Astrocyte (in vitro differentiated cells and primary cell): ENCODE measurements around the gene RRBP1. TPM values are rescaled to one million over a fixed set of nuclear protein-coding genes. Genes with fewer than 3 reads are reported as not detected.

Source experiments
- DNase-seq: peaks from one replicate; pipeline ENCODE4 v3.0.0-alpha.2; 2010; ENCODE audit warnings: low read depth
- FAIRE-seq: peaks from 2 replicates; lab custom pipeline; 2011; peaks lifted over from hg19 to GRCh38; lab: Jason Lieb, UNC
- H2AFZ ChIP-seq: 2 replicates; pipeline ENCODE4 v1.6.0; 2012; ENCODE audit warnings: low read depth, low read length, inconsistent platforms
- H3K27ac ChIP-seq: 2 replicates; pipeline ENCODE4 v1.5.1; 2011; ENCODE audit warnings: low read depth, low read length, inconsistent platforms
- H3K27me3 ChIP-seq: 2 replicates; pipeline ENCODE4 v1.6.0; 2011; ENCODE audit warnings: low read length, inconsistent platforms; ENCODE audit not compliant: insufficient read depth
- H3K36me3 ChIP-seq: 2 replicates; pipeline ENCODE4 v1.5.1; 2011; ENCODE audit warnings: low read length, inconsistent platforms; ENCODE audit not compliant: insufficient read depth
- H3K4me1 ChIP-seq: 2 replicates; pipeline ENCODE4 v1.5.1; 2011; ENCODE audit warnings: low read length, inconsistent platforms; ENCODE audit not compliant: insufficient read depth
- H3K4me2 ChIP-seq: 2 replicates; pipeline ENCODE4 v1.6.0; 2012; ENCODE audit warnings: low read length, inconsistent platforms
- H3K4me3 ChIP-seq: 2 replicates; pipeline ENCODE4 v1.5.1; 2011; ENCODE audit warnings: low read depth, mild to moderate bottlenecking, low read length, inconsistent platforms; ENCODE audit not compliant: insufficient read depth
- H3K79me2 ChIP-seq: 2 replicates; pipeline ENCODE4 v1.6.0; 2012; ENCODE audit warnings: mild to moderate bottlenecking, low read length, inconsistent platforms; ENCODE audit not compliant: insufficient read depth
- H3K9ac ChIP-seq: 2 replicates; pipeline ENCODE4 v1.6.0; 2012; ENCODE audit warnings: mild to moderate bottlenecking, low read length, inconsistent platforms
- H3K9me3 ChIP-seq: 2 replicates; pipeline ENCODE4 v1.5.1; 2012; ENCODE audit warnings: low read depth, mild to moderate bottlenecking, low read length, inconsistent platforms; ENCODE audit not compliant: insufficient read depth
- H4K20me1 ChIP-seq: 2 replicates; pipeline ENCODE4 v1.6.0; 2012; ENCODE audit warnings: low read length, inconsistent platforms; ENCODE audit not compliant: insufficient read depth
- H3K27ac Mint-ChIP-seq: one replicate; pipeline ENCODE4 v1.8.0; 2021; ENCODE audit warnings: mild to moderate bottlenecking, mixed read lengths; ENCODE audit not compliant: unreplicated experiment
- H3K27me3 Mint-ChIP-seq: one replicate; pipeline ENCODE4 v1.8.0; 2021; ENCODE audit warnings: low read depth, mixed read lengths; ENCODE audit not compliant: unreplicated experiment
- H3K36me3 Mint-ChIP-seq: one replicate; pipeline ENCODE4 v1.8.0; 2021; ENCODE audit warnings: low read depth, mixed read lengths; ENCODE audit not compliant: unreplicated experiment
- H3K4me1 Mint-ChIP-seq: one replicate; pipeline ENCODE4 v1.8.0; 2021; ENCODE audit warnings: low read depth, mixed read lengths; ENCODE audit not compliant: unreplicated experiment
- H3K4me3 Mint-ChIP-seq: one replicate; pipeline ENCODE4 v1.8.0; 2021; ENCODE audit warnings: mild to moderate bottlenecking, moderate library complexity, mixed read lengths; ENCODE audit not compliant: unreplicated experiment
- H3K9me3 Mint-ChIP-seq: one replicate; pipeline ENCODE4 v1.8.0; 2021; ENCODE audit warnings: mild to moderate bottlenecking, mixed read lengths; ENCODE audit not compliant: unreplicated experiment
- EZH2 ChIP-seq: IDR thresholded peaks from 2 replicates; pipeline ENCODE4 v1.6.1; 2012; ENCODE audit warnings: mild to moderate bottlenecking, low read length, inconsistent platforms; ENCODE audit not compliant: insufficient read depth
- total RNA-seq: library from RNA; stranded (reverse); gene quantifications from 2 replicates; pipeline ENCODE4 v1.2.1, GENCODE V29; 2021
- TF ChIP-seq, protein P1 (sequence below): IDR thresholded peaks from 2 replicates; pipeline ENCODE4 v1.5.1; 2011; ENCODE audit warnings: low read depth, mild to moderate bottlenecking, inconsistent platforms, low read length, moderate library complexity; ENCODE audit not compliant: insufficient read depth

RRBP1 gene
- total RNA-seq, 1 donor from 2014 or later, result 347 TPM

DNA sequence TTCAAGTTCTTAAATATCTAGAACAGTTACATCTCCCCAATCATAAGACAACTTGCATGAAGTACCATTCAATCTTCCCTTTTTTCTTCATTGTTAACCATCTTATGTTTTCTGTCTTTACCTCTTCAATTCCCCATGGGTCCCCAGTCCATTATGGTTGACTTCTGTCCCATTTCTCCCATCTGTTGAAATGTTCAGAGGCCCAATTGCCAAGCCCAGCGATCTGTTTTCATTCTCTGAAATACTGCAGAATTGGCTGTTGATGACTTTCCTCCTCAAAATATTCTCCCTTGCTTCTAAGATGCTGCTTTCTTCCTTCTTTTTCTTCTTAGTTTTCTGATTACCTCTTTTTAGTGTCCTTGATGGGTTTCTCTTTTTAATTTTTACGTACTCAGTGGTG lies 86.2 kb downstream of the RRBP1 start:
- Histone ChIP-seq H4K20me1 (peaks cover 99% of the 10 kb centered on the region), H3K27me3 (no peaks in the 10 kb centered on the region), H3K79me2 (peaks cover 100% of the 10 kb centered on the region), H3K4me1 (peaks cover 8% of the 10 kb centered on the region), H3K9me3 (no peaks in the 10 kb centered on the region), H3K36me3 (peaks cover 17% of the 10 kb centered on the region), H3K4me3 (no peak overlapping the region), H3K9ac (no peak overlapping the region), H3K4me2 (no peak overlapping the region), H2AFZ (no peak overlapping the region), H3K27ac (no peak overlapping the region)
- FAIRE-seq (no peak), DNase-seq (no peak)
- no peak overlapping the region for H3K4me3 Mint-ChIP-seq
- H3K27ac Mint-ChIP-seq, result peak overlapping the region; percentile 45
- H3K4me1 Mint-ChIP-seq, result peaks cover 49% of the 10 kb centered on the region
- H3K27me3 Mint-ChIP-seq, result no peaks in the 10 kb centered on the region
- peaks cover 3% of the 10 kb centered on the region for H3K9me3 Mint-ChIP-seq
- H3K36me3 Mint-ChIP-seq, result peaks cover 4% of the 10 kb centered on the region
- TF ChIP-seq, protein P1, sequence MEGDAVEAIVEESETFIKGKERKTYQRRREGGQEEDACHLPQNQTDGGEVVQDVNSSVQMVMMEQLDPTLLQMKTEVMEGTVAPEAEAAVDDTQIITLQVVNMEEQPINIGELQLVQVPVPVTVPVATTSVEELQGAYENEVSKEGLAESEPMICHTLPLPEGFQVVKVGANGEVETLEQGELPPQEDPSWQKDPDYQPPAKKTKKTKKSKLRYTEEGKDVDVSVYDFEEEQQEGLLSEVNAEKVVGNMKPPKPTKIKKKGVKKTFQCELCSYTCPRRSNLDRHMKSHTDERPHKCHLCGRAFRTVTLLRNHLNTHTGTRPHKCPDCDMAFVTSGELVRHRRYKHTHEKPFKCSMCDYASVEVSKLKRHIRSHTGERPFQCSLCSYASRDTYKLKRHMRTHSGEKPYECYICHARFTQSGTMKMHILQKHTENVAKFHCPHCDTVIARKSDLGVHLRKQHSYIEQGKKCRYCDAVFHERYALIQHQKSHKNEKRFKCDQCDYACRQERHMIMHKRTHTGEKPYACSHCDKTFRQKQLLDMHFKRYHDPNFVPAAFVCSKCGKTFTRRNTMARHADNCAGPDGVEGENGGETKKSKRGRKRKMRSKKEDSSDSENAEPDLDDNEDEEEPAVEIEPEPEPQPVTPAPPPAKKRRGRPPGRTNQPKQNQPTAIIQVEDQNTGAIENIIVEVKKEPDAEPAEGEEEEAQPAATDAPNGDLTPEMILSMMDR, result no peak
- no peak for TF ChIP-seq EZH2

DNA sequence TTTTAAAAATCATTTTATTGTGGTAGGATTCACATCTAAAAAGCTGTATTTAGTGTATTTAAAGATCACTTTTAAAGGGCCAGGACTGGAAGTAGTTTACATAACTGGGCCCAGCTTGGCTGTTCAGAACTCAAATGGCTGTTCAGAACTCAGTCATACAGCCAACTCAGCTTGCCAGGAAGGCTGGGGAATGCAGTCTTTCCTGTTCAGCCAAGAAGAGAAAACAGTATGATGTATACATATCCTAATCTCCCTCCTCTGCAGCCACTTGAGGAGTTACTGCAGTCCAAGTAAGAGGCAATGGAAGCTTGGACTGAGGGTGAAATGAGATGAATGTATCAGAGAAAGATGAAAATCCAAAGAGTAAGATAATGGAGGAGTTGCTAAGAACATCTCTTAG lies 87.6 kb downstream of the RRBP1 start:
- Histone ChIP-seq H3K27me3 (no peaks in the 10 kb centered on the region), H3K79me2 (peaks cover 100% of the 10 kb centered on the region), H3K4me1 (peaks cover 17% of the 10 kb centered on the region), H2AFZ (no peak overlapping the region), H4K20me1 (peaks cover 100% of the 10 kb centered on the region), H3K9me3 (no peaks in the 10 kb centered on the region), H3K9ac (no peak overlapping the region), H3K4me3 (no peak overlapping the region), H3K36me3 (peaks cover 17% of the 10 kb centered on the region), H3K27ac (no peak overlapping the region), H3K4me2 (peak overlapping the region; percentile 17)
- Mint-ChIP-seq H3K27me3 (no peaks in the 10 kb centered on the region), H3K4me3 (no peak overlapping the region), H3K27ac (no peak overlapping the region), H3K4me1 (peaks cover 49% of the 10 kb centered on the region), H3K36me3 (peaks cover 3% of the 10 kb centered on the region), H3K9me3 (peaks cover 3% of the 10 kb centered on the region)
- DNase-seq (peak; percentile 72), FAIRE-seq (no peak)
- TF ChIP-seq EZH2, result no peak
- TF ChIP-seq, protein P1, result no peak

DNA sequence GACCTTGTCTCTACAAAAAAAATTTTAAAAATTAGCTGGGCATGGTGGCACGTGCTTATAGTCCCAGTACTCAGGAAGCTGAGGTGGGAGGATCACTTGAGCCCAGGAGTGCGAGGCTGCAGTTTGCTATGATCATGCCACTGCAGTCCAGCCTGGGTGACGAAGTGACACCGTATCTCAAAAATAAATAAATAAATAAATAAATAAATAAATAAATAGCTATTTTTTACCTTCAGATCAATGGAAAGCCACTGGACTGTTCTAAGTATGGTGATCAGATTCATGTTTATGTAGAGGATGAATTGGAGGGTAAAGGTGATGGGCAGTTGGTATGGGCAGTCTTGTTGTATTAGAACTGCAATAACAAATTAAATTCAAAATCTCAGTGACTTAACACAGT lies 88.1 kb downstream of the RRBP1 start:
- Mint-ChIP-seq H3K36me3 (peaks cover 3% of the 10 kb centered on the region), H3K4me3 (no peak overlapping the region), H3K27me3 (no peaks in the 10 kb centered on the region), H3K27ac (no peak overlapping the region), H3K9me3 (peaks cover 3% of the 10 kb centered on the region), H3K4me1 (peaks cover 49% of the 10 kb centered on the region)
- no peaks in the 10 kb centered on the region for H3K27me3 ChIP-seq
- no peak for FAIRE-seq
- peaks cover 22% of the 10 kb centered on the region for H3K4me1 ChIP-seq
- H3K36me3 ChIP-seq, result peaks cover 13% of the 10 kb centered on the region
- peaks cover 100% of the 10 kb centered on the region for H4K20me1 ChIP-seq
- no peak overlapping the region for H3K4me3 ChIP-seq
- H2AFZ ChIP-seq, result no peak overlapping the region
- H3K27ac ChIP-seq, result no peak overlapping the region
- no peak overlapping the region for H3K9ac ChIP-seq
- TF ChIP-seq, protein P1, result no peak
- TF ChIP-seq EZH2, result no peak
- no peaks in the 10 kb centered on the region for H3K9me3 ChIP-seq
- peaks cover 100% of the 10 kb centered on the region for H3K79me2 ChIP-seq
- H3K4me2 ChIP-seq, result no peak overlapping the region
- no peak for DNase-seq
